GM21515 (cell line): ENCODE data around the gene RBMS1.

ENCODE experiments used
- ATAC-seq: cut with Tn5 transposase; IDR thresholded peaks from one replicate; pipeline ENCODE4 v1.9.1; 2021; ENCODE audit not compliant: unreplicated experiment

Gene RBMS1

GRCh38 chr2:160310118-160310828 lies 183.3 kb downstream of the RBMS1 start:
- no peak for ATAC-seq

DNA sequence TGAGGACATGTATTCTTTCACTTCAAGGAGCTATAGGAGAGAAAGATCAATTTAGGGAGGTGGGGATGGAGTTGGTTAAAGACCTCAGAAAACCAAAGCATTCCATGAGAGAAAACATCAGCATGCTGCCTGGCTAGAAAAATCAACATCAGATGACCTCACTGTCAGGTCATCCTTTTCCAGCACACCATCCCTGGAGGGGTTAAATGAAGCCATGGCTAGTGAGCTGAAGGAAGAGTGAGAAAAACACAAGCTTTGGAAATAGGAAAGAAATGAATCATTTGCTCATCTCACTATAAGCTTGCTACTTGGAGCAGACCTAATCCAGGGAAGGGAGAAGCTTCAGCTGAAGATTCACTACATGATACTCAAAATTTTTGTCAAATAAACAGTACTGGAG lies 184.0 kb downstream of the RBMS1 start:
- no peak for ATAC-seq

DNA sequence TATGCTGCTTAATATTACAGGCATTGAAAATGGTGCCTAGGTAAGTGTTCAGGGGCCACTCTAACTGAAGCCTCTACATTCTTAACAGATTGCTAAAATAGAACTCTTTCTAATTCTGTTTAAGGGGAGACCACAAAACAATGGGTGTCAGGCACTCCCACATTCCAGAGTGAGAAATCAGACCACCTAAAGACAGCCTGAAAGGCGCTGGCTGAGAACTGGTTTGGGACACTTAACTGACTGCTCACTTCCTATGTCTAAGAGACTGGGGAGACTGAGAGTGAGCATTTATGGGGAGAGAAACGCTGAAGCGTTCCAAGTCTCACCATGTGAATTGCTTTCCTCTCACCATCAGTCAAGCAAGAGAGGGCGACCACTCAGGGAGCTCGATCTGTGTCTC lies 184.7 kb downstream of the RBMS1 start:
- ATAC-seq: no peak

DNA sequence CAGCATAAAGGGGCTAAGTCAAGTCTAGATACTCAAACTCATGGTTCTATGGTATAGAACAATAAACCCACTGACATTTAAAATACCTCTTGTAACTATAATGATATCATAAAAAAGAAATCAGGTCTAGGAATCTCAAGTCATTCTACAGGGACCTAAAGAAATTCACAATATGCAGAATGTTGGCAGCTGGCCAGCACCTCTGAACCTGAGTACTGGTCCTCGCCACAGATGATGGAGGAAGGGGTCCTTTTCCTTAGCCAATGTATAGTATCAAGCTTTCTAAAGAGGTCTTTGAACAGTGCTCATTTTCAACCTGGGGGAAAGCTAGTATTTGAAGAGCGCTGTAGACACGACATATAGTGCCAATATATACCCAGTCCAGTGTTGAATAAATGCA lies 185.1 kb downstream of the RBMS1 start:
- no peak for ATAC-seq

GRCh38 chr2:160306985-160307384 lies 186.6 kb downstream of the RBMS1 start:
- ATAC-seq: no peak

GRCh38 chr2:160305081-160305750 lies 188.4 kb downstream of the RBMS1 start:
- ATAC-seq: no peak

- no peak for ATAC-seq
Observed at GRCh38 chr2:160303527-160303926, 190.1 kb downstream of the RBMS1 start.

DNA sequence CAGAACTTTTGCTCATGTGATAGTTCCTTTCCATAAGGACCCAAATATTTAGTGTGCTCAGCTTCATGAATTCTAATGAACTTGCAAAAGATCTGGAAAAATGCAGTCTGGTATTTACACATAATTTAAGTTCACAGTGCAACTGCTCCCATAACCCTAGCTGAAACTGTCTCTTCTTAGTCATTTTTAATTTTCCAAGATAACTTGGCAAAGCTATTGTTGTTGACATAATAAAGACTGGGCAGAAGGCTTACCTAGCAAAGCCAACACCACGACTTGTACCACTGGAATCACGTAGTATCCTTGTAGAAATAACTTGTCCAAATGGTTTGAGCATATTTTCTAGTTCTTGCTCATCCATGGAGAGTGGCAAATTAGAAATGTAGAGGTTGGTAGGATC lies 190.5 kb downstream of the RBMS1 start:
- ATAC-seq: no peak

DNA sequence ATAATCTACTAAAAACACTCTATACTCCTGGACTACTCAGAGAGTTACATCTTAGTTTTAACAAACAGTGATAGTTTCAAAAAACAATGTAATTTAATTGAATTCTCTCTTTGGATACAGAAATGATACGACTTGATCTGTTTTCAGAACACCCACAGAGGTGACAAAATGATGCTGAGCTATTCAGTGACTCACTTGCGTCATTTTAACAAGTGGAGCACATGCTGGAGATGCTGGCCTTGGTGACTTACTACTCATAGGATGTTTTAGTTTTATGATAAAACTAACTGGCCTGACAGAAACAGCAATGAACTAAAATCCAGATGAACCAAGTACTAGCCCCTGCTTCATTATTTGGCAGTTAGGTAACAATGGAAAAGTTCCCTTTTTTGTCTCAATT lies 192.2 kb downstream of the RBMS1 start:
- no peak for ATAC-seq

DNA sequence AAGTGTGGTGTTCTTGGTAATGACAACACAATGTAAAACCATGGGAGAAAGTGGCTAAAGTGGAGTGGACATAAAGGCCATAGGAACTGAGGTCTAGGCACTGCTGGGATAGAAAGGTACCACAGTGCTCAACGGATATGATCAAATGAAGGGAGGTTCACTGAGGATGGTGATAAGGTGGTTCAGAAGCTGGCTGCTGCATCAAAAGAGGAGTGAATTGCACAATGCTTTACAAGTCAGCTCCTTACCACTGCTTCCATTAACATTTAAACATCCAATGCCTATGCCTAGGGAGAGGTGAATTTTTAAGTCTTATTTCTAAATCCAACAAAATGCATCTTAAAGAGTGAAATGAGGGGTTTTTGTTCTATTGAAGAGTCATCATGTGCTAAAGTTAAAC lies 193.4 kb downstream of the RBMS1 start:
- ATAC-seq: no peak

GRCh38 chr2:160299540-160299939 lies 194.1 kb downstream of the RBMS1 start:
- ATAC-seq: no peak

DNA sequence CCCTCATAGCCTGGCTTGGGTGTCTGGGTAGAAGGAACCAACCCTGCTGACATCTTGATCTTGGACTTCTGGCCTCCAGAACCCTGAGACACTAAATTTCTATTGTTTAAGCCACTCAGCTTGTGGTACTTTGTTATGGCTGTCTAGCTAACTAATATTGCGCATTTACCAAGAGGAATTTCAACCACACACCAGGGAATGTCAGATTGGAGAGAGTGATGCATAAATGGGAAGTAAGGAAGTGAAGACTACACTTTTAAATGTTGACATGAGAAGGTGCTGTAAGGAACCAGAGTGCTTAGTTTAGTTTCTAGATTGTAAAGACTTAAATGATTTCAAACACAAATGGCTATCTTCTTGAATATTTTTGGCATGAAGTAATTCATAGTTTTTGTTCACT lies 194.6 kb downstream of the RBMS1 start:
- no peak for ATAC-seq

DNA sequence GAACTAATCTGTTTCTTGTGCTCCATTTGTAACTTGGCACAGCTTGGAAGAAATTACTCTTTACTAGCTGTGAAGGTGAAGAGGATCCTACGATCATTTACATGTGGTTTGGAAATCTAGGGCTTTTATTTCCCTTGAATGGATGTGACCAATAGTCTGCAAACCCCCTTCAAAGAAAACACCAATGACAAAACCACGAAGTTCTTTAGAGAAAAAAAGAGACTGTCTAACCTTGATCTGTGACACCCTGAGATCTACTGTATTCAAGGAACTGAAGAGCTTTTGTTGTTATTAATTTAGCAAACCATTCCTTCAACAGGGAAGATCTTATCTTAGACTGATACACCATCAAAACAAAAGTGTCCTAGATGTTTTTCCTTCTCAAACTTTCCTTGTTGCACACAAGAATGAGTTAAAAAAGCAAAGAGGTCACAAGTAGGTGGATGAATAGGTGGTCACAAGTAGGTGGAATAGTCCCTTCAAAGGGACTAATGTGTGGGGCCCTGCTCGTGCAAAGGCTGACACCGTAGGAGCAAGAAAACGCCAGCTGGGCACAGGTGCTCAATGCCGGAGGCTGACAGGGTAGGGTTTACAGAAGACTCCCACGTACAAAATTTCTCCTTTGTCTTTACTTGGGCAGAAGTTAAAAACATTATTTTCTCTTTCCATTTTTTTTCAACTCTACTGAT lies 197.9 kb downstream of the RBMS1 start:
- no peak for ATAC-seq

DNA sequence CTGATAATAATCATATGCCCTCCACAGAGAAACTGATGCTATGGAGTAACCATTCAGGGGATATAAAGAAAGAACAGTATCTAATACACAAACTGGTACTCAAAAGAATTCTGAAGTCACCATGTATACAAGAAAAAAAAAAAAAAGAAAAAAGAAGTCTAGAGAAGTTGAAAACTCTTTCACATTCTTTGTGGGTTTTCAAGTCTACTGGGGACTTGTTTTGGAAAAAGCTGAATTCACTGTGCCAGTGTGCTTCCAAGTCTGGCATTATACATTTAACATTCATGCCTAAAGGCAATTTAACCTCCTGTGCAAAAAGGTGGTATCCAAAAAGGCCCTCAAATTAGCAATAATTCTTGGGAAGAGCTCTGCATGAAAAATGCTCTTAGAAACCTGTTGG lies 198.7 kb downstream of the RBMS1 start:
- ATAC-seq: no peak

DNA sequence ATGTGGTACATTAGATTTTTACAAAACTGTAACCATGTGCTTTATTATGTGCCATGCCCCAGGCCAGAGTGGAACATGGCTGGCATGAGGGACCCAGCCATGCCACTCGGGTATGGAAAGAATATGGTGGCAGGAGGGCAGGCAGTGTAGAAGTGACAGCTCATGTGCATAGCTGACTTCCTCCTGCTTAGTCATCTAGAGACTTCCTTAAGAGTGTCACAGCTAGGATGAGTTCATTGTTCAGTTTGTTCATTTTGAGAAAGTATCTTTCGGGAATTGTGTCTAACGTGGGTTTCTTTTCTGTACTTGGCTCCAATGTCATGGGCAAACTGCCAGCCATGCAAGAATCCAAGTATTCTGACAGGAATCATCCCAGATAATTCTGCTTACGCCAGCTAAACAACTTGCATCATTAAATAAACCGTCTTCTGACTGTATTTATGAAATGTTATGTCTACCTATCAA lies 199.2 kb downstream of the RBMS1 start:
- ATAC-seq: no peak

DNA sequence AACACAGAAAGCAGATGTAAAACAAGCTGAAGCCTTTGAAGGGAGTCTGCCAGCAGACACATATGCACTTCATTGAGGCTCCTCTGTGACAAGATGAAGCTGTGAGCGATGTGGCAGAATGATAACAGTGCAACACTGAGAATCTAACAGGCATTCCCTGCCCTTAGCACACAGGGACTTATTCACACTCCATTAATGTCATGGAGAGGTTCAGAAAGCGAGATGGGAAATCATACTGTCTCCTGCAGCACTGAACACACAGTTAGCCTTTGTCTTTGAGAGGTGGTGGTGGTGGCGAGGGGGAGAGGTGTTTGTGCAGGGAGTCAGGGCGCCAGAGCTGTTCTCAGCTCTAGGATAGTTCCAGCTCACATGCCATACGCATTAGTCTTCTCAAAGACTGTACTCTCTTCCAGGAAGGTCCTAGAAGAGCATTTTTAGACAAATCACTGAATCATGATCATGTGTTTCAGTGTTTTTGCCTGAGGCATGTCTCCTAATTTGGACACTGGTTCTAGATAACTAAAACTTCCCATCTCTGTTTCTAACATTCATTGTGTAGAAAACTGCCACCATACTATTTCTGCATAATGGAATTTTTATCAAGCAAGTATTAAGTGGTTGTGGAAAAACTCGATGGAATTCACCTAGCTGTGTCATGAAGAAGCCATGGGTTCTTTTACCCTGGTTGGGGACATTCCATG lies 200.1 kb downstream of the RBMS1 start:
- ATAC-seq: no peak

DNA sequence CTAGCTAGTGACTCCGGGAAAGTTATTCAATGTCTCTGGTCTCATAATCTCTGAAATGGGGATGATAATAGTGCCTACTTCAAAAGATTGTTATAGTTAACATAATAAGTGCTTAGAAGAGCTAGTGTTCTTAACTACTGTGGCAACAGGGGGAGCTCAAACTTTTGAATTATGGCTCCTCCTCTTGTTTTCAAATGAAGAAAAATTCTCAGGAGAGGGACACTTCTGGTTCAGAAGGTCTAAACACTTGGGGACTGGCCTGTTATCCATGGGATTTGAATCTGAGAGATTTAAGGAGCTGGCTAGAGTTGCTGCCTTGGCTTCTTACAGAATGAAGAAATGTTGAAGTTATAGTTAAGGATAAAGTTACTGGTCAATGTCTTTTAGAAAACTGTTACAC lies 201.4 kb downstream of the RBMS1 start:
- ATAC-seq: no peak

DNA sequence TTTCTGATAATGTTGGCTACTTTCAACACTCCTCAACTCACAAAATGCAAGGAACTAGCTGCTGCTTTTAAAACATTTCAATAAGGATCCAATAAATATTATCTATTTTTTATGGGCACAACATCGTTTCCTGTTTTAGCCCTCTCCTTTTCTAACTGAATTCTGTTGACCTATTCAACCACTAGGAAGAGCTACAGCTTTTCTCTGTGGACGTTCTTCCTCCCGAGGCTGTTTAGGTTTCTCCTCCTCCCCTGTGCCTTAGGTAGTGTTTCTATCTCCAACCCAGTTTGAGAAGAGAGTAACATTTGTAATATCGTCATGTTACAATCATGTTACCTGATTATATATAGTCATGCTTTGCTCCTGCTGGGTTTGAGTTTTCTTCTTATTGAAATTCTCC lies 202.2 kb downstream of the RBMS1 start:
- ATAC-seq: no peak

DNA sequence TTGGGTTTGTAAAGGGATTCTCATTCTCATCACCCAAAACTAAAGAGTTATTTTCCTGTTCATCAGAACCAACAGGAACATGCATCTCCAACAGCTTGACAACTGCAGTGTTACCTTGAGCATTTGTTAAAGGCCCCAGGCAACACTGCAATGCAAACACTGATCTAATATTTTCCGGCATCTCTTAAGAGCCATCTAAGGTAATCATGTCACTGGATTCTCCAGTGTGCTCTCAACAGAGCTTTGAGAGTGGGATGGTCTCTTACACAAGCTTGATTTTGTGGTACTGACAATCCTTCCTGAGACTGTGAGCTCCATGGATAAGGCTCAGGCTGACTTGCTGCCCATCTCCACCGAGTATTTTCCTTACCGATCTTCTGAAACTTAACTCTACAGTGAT lies 203.0 kb downstream of the RBMS1 start:
- no peak for ATAC-seq

GRCh38 chr2:160289831-160290230 lies 203.8 kb downstream of the RBMS1 start:
- no peak for ATAC-seq

DNA sequence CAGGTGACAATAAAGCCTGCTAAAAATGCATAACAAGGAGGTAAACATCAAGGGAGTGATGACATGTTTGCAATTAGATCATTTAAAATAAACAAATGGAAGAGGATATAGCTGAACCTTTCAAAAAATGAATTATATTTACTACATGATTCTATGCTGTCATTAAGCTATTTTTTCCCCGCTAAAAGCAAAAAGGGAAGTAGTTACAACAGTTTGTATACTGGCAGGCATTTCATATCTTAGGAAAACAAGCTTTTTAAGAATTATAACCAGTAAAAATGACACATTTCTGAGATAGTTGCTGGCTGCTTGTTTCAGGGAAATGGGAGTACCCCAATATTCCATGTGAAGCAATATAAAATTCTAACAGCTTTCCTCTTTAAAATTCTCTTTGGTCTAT lies 204.5 kb downstream of the RBMS1 start:
- no peak for ATAC-seq

DNA sequence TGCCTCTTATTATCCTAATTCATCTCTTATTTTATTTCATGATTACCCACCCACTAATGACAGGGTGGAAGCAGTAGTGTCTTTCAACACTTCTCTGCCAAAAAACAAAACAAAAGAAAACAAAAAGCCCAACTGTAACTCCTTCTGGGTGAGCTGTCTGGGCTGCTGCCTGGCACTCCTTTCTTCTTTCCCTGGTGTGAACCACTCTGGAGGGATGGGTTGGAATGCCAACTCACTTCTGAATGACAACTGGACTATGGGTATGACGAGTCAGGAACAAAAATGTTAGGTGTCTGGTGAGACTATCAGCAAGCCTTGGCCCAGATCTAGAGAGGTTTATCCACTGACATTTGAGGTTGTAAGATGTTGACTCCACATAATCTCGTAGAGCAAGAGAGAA lies 205.3 kb downstream of the RBMS1 start:
- ATAC-seq: no peak
